Fibroblast of lung (primary cell): Measurements from ENCODE around the gene BDH1.

Source experiments
- CTCF ChIP-seq, 2 donors: IDR thresholded peaks in 1 of 2; conservative IDR thresholded peaks in 1 of 2; 1 replicate in 1 of 2; 2 replicates in 1 of 2; pipeline ENCODE4 v1.5.1; 2011 to 2012; ENCODE audit warnings: low read length in 2 of 2, control low read depth in 1 of 2, inconsistent platforms in 1 of 2, low read depth in 1 of 2, mild to moderate bottlenecking in 1 of 2
- EZH2 ChIP-seq: IDR thresholded peaks from 2 replicates; pipeline ENCODE4 v1.5.1; 2012; ENCODE audit warnings: low read length, control low read depth, mild to moderate bottlenecking; ENCODE audit errors: missing control alignments

- TF ChIP-seq EZH2, result no peak
- TF ChIP-seq CTCF (conservative IDR thresholded peaks at IDR 0.05 in 1 of 2, IDR thresholded peaks at IDR 0.05 in 1 of 2; ENCODE audit: low read depth in 1 of 2, low read length in 2 of 2), result no peak
Measured at GRCh38 chr3:197490098-197491058, 65.4 kb downstream of the BDH1 start.
